HK-2 (cell line): Measurements from ENCODE around the gene REX1BD.
"Not testable (repeated sequence)": the region's sequence is repeated elsewhere in the genome, so short reads cannot be mapped to it uniquely, and the experiment has no call there.

Experiments
- DNase-seq: peaks from one replicate; pipeline ENCODE4 v3.0.0-alpha.2; 2018; ENCODE audit not compliant: unreplicated experiment

Gene REX1BD

GRCh38 chr19:18588611-18589379 is at the start of gene REX1BD:
TSS of gene REX1BD (plus strand) at chr19:18588798. CDS start at chr19:18588802, 4 bp downstream.
- peak; percentile 92 for DNase-seq

- DNase-seq = no peak
These were observed 49.2 kb upstream of the REX1BD start for GRCh38 chr19:18539372-18539771.

GRCh38 chr19:18540200-18540599 is 48.4 kb upstream of the REX1BD start:
- DNase-seq = not testable (repeated sequence)

- no peak for DNase-seq
These were observed 47.2 kb upstream of the REX1BD start for GRCh38 chr19:18541258-18541991.

- no peak for DNase-seq
These were observed 46.3 kb upstream of the REX1BD start for GRCh38 chr19:18541992-18542940.

- DNase-seq = peak; percentile 89
These were observed 45.4 kb upstream of the REX1BD start, which contains the start of gene FKBP8 for GRCh38 chr19:18542941-18543813. TSS of gene FKBP8 (minus strand) at chr19:18543573. CDS start at chr19:18541970, 1,603 bp downstream.

- DNase-seq = peak; percentile 62
These were observed 44.7 kb upstream of the REX1BD start for GRCh38 chr19:18543814-18544475.

GRCh38 chr19:18551631-18552030 is 37.0 kb upstream of the REX1BD start:
- DNase-seq = no peak

GRCh38 chr19:18557411-18558201 is 31.0 kb upstream of the REX1BD start, which contains the start of gene KXD1:
TSS of gene KXD1 (plus strand) at chr19:18557870. CDS start at chr19:18562057, 4,187 bp downstream.
- peak; percentile 97 for DNase-seq

- no peak for DNase-seq
These were observed 30.4 kb upstream of the REX1BD start for GRCh38 chr19:18558202-18558555.

- no peak for DNase-seq
These were observed 30.0 kb upstream of the REX1BD start for GRCh38 chr19:18558604-18559003.

- no peak for DNase-seq
These were observed 28.9 kb upstream of the REX1BD start for GRCh38 chr19:18559685-18560084.

- DNase-seq = no peak
These were observed 26.5 kb upstream of the REX1BD start for GRCh38 chr19:18562086-18562485.

GRCh38 chr19:18566953-18567352 is 21.6 kb upstream of the REX1BD start:
- no peak for DNase-seq

GRCh38 chr19:18568367-18568766 is 20.2 kb upstream of the REX1BD start:
- no peak for DNase-seq

- peak; percentile 99 for DNase-seq
These were observed 16.8 kb upstream of the REX1BD start, which contains the start of gene UBA52 for GRCh38 chr19:18571564-18572344. TSS of gene UBA52 (plus strand) at chr19:18571857. CDS start at chr19:18573301, 1,444 bp downstream.

GRCh38 chr19:18574691-18575291 is 13.8 kb upstream of the REX1BD start:
- DNase-seq = no peak

GRCh38 chr19:18576383-18576782 is 12.2 kb upstream of the REX1BD start:
- DNase-seq = no peak
